ENCODE data around the gene CELA2B. TPM values are rescaled to one million over a fixed set of nuclear protein-coding genes. Genes with fewer than 3 reads are reported as not detected.
A peak's percentile ranks its signal among the peaks of the same experiment; 100 is the strongest.

CELA2B gene
- total and polyA plus RNA-seq, 9 of the 15 experiments (the other 6 are each of a cell fraction or from before 2014, with no cell fraction given), result 0.25 to 2.1 (median 0.38) TPM; not detected in 5

GRCh38 chr1:15448877-15449462 lies 26.9 kb upstream of the CELA2B start:
- 46% methylated on average over 3 of the region's 3 CpGs for WGBS (ENCODE audit: insufficient coverage, low coverage, missing lambda C conversion rate)
- no peaks in the 10 kb centered on the region for H3K9me3 ChIP-seq (replicated peaks; ENCODE audit: control insufficient read depth, insufficient read depth, low read depth, low read length)
- POLR2A ChIA-PET, result interaction anchor here (1.1 kb wide), 2 partner anchors 28 to 32 kb away, joined by 3 read pairs; no protein-coding TSS in a partner anchor
- H3K4me3 ChIP-seq, result no peak overlapping the region
- peak in 1 of 4 experiments; percentile 8 for DNase-seq (ENCODE audit: extremely low read depth in 1 of 4, low spot score in 3 of 4)
- H3K27me3 ChIP-seq (ENCODE audit: control insufficient read depth in 2 of 2, insufficient read depth in 2 of 2, low read length in 2 of 2), result no peaks in the 10 kb centered on the region
- H2AFZ ChIP-seq (ENCODE audit: low read depth, low read length), result 0 out of 2 replicates have a peak overlapping the region, but pooled peaks have one; percentile 46
- H3K9me1 ChIP-seq (ENCODE audit: control insufficient read depth, insufficient read depth, low read length), result no peaks in the 10 kb centered on the region
- H3K36me3 ChIP-seq (ENCODE audit: control insufficient read depth, insufficient read depth, low read length), result no peaks in the 10 kb centered on the region
- no peak for ATAC-seq
- peaks cover 7 to 12% of the 10 kb centered on the region in 2 experiments; a peak in 4 of 5 replicates for H3K4me1 ChIP-seq (replicated peaks in 1 of 2; ENCODE audit: control insufficient read depth in 2 of 2, insufficient read depth in 2 of 2, low read length in 2 of 2)
- BruUV-seq (replicated peaks), result no TSS peak
- H3K9ac ChIP-seq (ENCODE audit: insufficient read depth in 1 of 2, low read depth in 2 of 2, low read length in 2 of 2), result no peak overlapping the region
- in situ Hi-C loops (cut with MboI), result no loop called here
- H3K4me2 ChIP-seq (ENCODE audit: insufficient read depth, low read length), result no peak overlapping the region
- CTCF ChIA-PET (ENCODE audit: low intra/inter-chr PET ratio), result no interaction called here
- no peaks in the 10 kb centered on the region for H3K79me2 ChIP-seq (ENCODE audit: control insufficient read depth, insufficient read depth, low read length)
- H4K20me1 ChIP-seq (replicated peaks; ENCODE audit: control insufficient read depth, insufficient read depth, low read length), result no peaks in the 10 kb centered on the region
- intact Hi-C loops (cut with micrococcal nuclease), result no loop called here
- FAIRE-seq, result no peak
- H3K27ac ChIP-seq (ENCODE audit: extremely low read depth, low read depth, low read length), result no peak overlapping the region
- TF ChIP-seq HMBOX1 (IDR thresholded peaks at IDR 0.05), result no peak
- TF ChIP-seq POLR3G (IDR thresholded peaks at IDR 0.05; ENCODE audit: extremely low read depth, insufficient read length, insufficient replicate concordance), result no peak
- TF ChIP-seq, protein P1, sequence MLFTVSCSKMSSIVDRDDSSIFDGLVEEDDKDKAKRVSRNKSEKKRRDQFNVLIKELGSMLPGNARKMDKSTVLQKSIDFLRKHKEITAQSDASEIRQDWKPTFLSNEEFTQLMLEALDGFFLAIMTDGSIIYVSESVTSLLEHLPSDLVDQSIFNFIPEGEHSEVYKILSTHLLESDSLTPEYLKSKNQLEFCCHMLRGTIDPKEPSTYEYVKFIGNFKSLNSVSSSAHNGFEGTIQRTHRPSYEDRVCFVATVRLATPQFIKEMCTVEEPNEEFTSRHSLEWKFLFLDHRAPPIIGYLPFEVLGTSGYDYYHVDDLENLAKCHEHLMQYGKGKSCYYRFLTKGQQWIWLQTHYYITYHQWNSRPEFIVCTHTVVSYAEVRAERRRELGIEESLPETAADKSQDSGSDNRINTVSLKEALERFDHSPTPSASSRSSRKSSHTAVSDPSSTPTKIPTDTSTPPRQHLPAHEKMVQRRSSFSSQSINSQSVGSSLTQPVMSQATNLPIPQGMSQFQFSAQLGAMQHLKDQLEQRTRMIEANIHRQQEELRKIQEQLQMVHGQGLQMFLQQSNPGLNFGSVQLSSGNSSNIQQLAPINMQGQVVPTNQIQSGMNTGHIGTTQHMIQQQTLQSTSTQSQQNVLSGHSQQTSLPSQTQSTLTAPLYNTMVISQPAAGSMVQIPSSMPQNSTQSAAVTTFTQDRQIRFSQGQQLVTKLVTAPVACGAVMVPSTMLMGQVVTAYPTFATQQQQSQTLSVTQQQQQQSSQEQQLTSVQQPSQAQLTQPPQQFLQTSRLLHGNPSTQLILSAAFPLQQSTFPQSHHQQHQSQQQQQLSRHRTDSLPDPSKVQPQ (CRISPR knock-in tag; IDR thresholded peaks at IDR 0.05; ENCODE audit: borderline replicate concordance), result no peak
- TF ChIP-seq ZNF347 (CRISPR knock-in tag; IDR thresholded peaks at IDR 0.05; ENCODE audit: low read depth), result no peak
- TF ChIP-seq, protein P2, sequence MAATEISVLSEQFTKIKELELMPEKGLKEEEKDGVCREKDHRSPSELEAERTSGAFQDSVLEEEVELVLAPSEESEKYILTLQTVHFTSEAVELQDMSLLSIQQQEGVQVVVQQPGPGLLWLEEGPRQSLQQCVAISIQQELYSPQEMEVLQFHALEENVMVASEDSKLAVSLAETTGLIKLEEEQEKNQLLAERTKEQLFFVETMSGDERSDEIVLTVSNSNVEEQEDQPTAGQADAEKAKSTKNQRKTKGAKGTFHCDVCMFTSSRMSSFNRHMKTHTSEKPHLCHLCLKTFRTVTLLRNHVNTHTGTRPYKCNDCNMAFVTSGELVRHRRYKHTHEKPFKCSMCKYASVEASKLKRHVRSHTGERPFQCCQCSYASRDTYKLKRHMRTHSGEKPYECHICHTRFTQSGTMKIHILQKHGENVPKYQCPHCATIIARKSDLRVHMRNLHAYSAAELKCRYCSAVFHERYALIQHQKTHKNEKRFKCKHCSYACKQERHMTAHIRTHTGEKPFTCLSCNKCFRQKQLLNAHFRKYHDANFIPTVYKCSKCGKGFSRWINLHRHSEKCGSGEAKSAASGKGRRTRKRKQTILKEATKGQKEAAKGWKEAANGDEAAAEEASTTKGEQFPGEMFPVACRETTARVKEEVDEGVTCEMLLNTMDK (IDR thresholded peaks at IDR 0.05; ENCODE audit: borderline replicate concordance, insufficient read depth, low read depth, low read length, poor library complexity, severe bottlenecking), result no peak
- no peak for TF ChIP-seq L3MBTL2 (IDR thresholded peaks at IDR 0.05)
- TF ChIP-seq ELF2 (CRISPR knock-in tag; IDR thresholded peaks at IDR 0.05), result no peak
- TF ChIP-seq MYNN (IDR thresholded peaks at IDR 0.05), result no peak
- TF ChIP-seq MYNN (CRISPR knock-in tag; IDR thresholded peaks at IDR 0.05), result no peak
- no peak for TF ChIP-seq HDAC8 (tag; IDR thresholded peaks at IDR 0.05)
- TF ChIP-seq LCOR (CRISPR knock-in tag; IDR thresholded peaks at IDR 0.05), result no peak
- TF ChIP-seq ZNF124 (CRISPR knock-in tag; IDR thresholded peaks at IDR 0.05), result no peak
- TF ChIP-seq PURB (CRISPR knock-in tag; IDR thresholded peaks at IDR 0.05; ENCODE audit: low read depth), result no peak
- peak; percentile 99 for TF ChIP-seq BCOR (IDR thresholded peaks at IDR 0.05)
- TF ChIP-seq, protein P3, sequence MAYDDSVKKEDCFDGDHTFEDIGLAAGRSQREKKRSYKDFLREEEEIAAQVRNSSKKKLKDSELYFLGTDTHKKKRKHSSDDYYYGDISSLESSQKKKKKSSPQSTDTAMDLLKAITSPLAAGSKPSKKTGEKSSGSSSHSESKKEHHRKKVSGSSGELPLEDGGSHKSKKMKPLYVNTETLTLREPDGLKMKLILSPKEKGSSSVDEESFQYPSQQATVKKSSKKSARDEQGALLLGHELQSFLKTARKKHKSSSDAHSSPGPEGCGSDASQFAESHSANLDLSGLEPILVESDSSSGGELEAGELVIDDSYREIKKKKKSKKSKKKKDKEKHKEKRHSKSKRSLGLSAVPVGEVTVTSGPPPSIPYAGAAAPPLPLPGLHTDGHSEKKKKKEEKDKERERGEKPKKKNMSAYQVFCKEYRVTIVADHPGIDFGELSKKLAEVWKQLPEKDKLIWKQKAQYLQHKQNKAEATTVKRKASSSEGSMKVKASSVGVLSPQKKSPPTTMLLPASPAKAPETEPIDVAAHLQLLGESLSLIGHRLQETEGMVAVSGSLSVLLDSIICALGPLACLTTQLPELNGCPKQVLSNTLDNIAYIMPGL (CRISPR knock-in tag; IDR thresholded peaks at IDR 0.05), result no peak
